ENCODE data around the gene FGF14. TPM values are rescaled to one million over a fixed set of nuclear protein-coding genes. Genes with fewer than 3 reads are reported as not detected.

The FGF14 gene
- polyA plus RNA-seq, 1 donor (not counting 4 experiments of a cell fraction or from before 2014, with no cell fraction given): 0.09 TPM

DNA sequence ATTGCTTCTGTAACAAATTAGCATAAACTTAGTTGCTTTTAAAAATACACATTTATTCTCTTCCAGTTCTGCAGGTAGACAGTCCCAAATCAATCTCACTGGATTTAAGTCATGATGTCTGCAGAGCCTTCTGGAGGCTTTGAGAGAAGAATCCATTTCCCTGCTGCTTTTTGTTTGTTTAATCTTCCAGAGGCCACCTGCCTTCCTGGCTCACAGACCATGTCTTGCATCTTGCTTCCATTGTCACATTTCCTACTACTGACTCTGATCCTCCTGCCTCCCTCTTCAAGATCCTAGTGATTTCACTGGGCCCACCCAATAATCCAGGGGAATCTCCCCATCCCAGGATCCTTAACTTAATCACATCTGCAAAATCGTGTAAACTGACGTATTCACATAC is 476.1 kb downstream of the FGF14 start:
- dilution Hi-C loops (cut with MboI; ENCODE audit: extremely low pct_ligation_motif_present, low sequenced_read_pairs): no loop called here

DNA sequence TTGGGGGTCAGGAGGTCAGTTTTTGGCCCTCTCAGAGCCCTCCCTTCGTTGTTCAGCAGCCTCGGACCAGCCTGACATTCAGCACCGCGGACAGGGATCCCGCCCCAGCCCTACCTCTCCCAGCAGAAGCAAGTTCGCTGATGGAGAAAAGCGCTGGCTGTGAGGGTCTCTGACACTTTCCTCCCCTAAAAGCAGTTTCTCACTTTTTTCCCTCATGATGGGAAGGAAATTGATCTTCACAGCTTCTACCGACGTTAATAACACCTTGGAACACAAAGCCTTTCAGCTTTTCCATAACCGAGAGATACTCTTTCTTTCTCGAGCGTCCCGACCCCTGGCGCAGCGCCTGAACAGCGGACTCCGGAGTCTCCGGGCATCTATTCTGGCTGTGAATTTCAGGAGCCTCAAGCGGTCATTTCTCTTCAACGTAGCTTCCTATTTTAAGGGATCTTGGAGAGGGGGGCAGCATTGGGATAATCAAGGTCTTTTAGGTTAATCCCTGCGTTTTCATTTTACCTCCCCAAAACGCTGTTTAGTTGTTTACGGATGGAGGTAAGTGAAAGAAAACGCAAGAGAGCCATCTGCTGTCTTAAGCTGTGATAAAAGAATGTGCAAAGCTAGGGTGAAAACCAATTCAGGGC is 482.2 kb downstream of the FGF14 start:
- H3K9me1 ChIP-seq (ENCODE audit: control insufficient read depth, extremely low read depth, insufficient read depth, low read length): no peaks in the 10 kb centered on the region
- no peak overlapping the region for H2AFZ ChIP-seq (ENCODE audit: control insufficient read depth, low read length)
- no peak overlapping the region for H3K27ac ChIP-seq (ENCODE audit: control insufficient read depth, insufficient read depth, low read length)
- peaks cover 42% of the 10 kb centered on the region for H3K27me3 ChIP-seq (ENCODE audit: control insufficient read depth, extremely low read depth, insufficient read depth, low read length)
- no peak overlapping the region for H3K4me2 ChIP-seq (ENCODE audit: control insufficient read depth, extremely low read depth, insufficient read depth, low read depth, low read length)
- H3K4me3 ChIP-seq (ENCODE audit: control insufficient read depth in 2 of 3, extremely low read depth in 1 of 3, insufficient read depth in 2 of 3, low read depth in 1 of 3, low read length in 3 of 3): no peak overlapping the region
- no peak for FAIRE-seq
- DNase-seq (ENCODE audit: low read depth, low spot score): no peak
- H4K20me1 ChIP-seq (ENCODE audit: control insufficient read depth, extremely low read depth, insufficient read depth, low read length): no peaks in the 10 kb centered on the region
- no peaks in the 10 kb centered on the region for H3K79me2 ChIP-seq (ENCODE audit: control insufficient read depth, insufficient read depth, low read length)
- H3K9me3 ChIP-seq (ENCODE audit: control insufficient read depth, low read depth, low read length): no peaks in the 10 kb centered on the region
- no peaks in the 10 kb centered on the region for H3K4me1 ChIP-seq (ENCODE audit: control insufficient read depth, extremely low read depth, insufficient read depth, low read length)
- TF ChIP-seq EZH2 (IDR thresholded peaks at IDR 0.05; ENCODE audit: low read length) (no peak), CTCF (optimal IDR thresholded peaks at IDR 0.05 in 1 of 3, IDR thresholded peaks at IDR 0.05 in 1 of 3, conservative IDR thresholded peaks at IDR 0.05 in 1 of 3; ENCODE audit: extremely low read depth in 1 of 3, insufficient read depth in 2 of 3, low read length in 3 of 3) (no peak)
- no peaks in the 10 kb centered on the region for H3K36me3 ChIP-seq (ENCODE audit: control insufficient read depth in 2 of 2, extremely low read depth in 1 of 2, insufficient read depth in 2 of 2, low read length in 2 of 2)
- H3K9ac ChIP-seq (ENCODE audit: control insufficient read depth, extremely low read depth, insufficient read depth, low read length): no peak overlapping the region
- dilution Hi-C loops (cut with MboI; ENCODE audit: extremely low pct_ligation_motif_present, low sequenced_read_pairs): no loop called here

More for the DNA sequence above, 476.1 kb downstream of the FGF14 start:
- H3K4me3 ChIP-seq (ENCODE audit: control insufficient read depth in 2 of 3, extremely low read depth in 1 of 3, insufficient read depth in 2 of 3, low read depth in 1 of 3, low read length in 3 of 3): no peak overlapping the region
- TF ChIP-seq CTCF (optimal IDR thresholded peaks at IDR 0.05 in 1 of 3, IDR thresholded peaks at IDR 0.05 in 1 of 3, conservative IDR thresholded peaks at IDR 0.05 in 1 of 3; ENCODE audit: extremely low read depth in 1 of 3, insufficient read depth in 2 of 3, low read length in 3 of 3) (no peak), EZH2 (IDR thresholded peaks at IDR 0.05; ENCODE audit: low read length) (no peak)
- no peaks in the 10 kb centered on the region for H4K20me1 ChIP-seq (ENCODE audit: control insufficient read depth, extremely low read depth, insufficient read depth, low read length)
- no peaks in the 10 kb centered on the region for H3K4me1 ChIP-seq (ENCODE audit: control insufficient read depth, extremely low read depth, insufficient read depth, low read length)
- no peak overlapping the region for H2AFZ ChIP-seq (ENCODE audit: control insufficient read depth, low read length)
- FAIRE-seq: no peak
- no peaks in the 10 kb centered on the region for H3K36me3 ChIP-seq (ENCODE audit: control insufficient read depth in 2 of 2, extremely low read depth in 1 of 2, insufficient read depth in 2 of 2, low read length in 2 of 2)
- DNase-seq (ENCODE audit: low read depth, low spot score): no peak
- no peaks in the 10 kb centered on the region for H3K79me2 ChIP-seq (ENCODE audit: control insufficient read depth, insufficient read depth, low read length)
- H3K4me2 ChIP-seq (ENCODE audit: control insufficient read depth, extremely low read depth, insufficient read depth, low read depth, low read length): no peak overlapping the region
- no peaks in the 10 kb centered on the region for H3K9me3 ChIP-seq (ENCODE audit: control insufficient read depth, low read depth, low read length)
- H3K27me3 ChIP-seq (ENCODE audit: control insufficient read depth, extremely low read depth, insufficient read depth, low read length): no peaks in the 10 kb centered on the region
- no peak overlapping the region for H3K9ac ChIP-seq (ENCODE audit: control insufficient read depth, extremely low read depth, insufficient read depth, low read length)
- H3K27ac ChIP-seq (ENCODE audit: control insufficient read depth, insufficient read depth, low read length): no peak overlapping the region
- no peaks in the 10 kb centered on the region for H3K9me1 ChIP-seq (ENCODE audit: control insufficient read depth, extremely low read depth, insufficient read depth, low read length)

Data from keratinocyte (primary cell).